Medulla oblongata (tissue), 1 donor: Measurements from ENCODE around the gene RUNX2.

Experiments
- DNase-seq: peaks from one replicate; pipeline ENCODE4 v3.0.0-alpha.2; 2015; ENCODE audit errors: extremely low spot score

The RUNX2 gene

GRCh38 chr6:45433533-45434380 lies 105.6 kb downstream of the RUNX2 start:
- no peak for DNase-seq

- DNase-seq = no peak
These were observed 106.2 kb downstream of the RUNX2 start for GRCh38 chr6:45434381-45434700.

GRCh38 chr6:45436544-45437438 lies 108.7 kb downstream of the RUNX2 start:
- DNase-seq = no peak

- no peak for DNase-seq
These were observed 109.3 kb downstream of the RUNX2 start for GRCh38 chr6:45437439-45437815.

GRCh38 chr6:45438151-45438550 lies 110.0 kb downstream of the RUNX2 start:
- DNase-seq = no peak

- DNase-seq = no peak
These were observed 110.8 kb downstream of the RUNX2 start for GRCh38 chr6:45438849-45439406.

- DNase-seq = no peak
These were observed 111.3 kb downstream of the RUNX2 start for GRCh38 chr6:45439459-45439858.

- no peak for DNase-seq
These were observed 111.8 kb downstream of the RUNX2 start for GRCh38 chr6:45439861-45440388.

- no peak for DNase-seq
These were observed 113.8 kb downstream of the RUNX2 start for GRCh38 chr6:45441851-45442453.

GRCh38 chr6:45442716-45443115 lies 114.6 kb downstream of the RUNX2 start:
- DNase-seq = no peak

- DNase-seq = no peak
These were observed 117.2 kb downstream of the RUNX2 start for GRCh38 chr6:45445364-45445748.

- peak; percentile 91 for DNase-seq
These were observed 117.8 kb downstream of the RUNX2 start for GRCh38 chr6:45445749-45446549.

GRCh38 chr6:45447005-45447404 lies 118.9 kb downstream of the RUNX2 start:
- DNase-seq = no peak

- no peak for DNase-seq
These were observed 119.6 kb downstream of the RUNX2 start for GRCh38 chr6:45447716-45448115.

- no peak for DNase-seq
These were observed 120.6 kb downstream of the RUNX2 start for GRCh38 chr6:45448417-45449389.

GRCh38 chr6:45450132-45450531 lies 122.0 kb downstream of the RUNX2 start:
- DNase-seq = no peak

GRCh38 chr6:45450831-45451230 lies 122.7 kb downstream of the RUNX2 start:
- DNase-seq = no peak

- no peak for DNase-seq
These were observed 126.1 kb downstream of the RUNX2 start for GRCh38 chr6:45454008-45454911.

- DNase-seq = no peak
These were observed 127.3 kb downstream of the RUNX2 start for GRCh38 chr6:45455408-45455807.
